Stimulated activated CD4-positive, alpha-beta T cell treated with anti-CD3 and anti-CD28 coated beads, Interleukin-15, amount 100 ng/mL, for 24 hours (primary cell): ENCODE results near the gene FTCDNL1.

Experiments used
- DNase-seq: peaks from one replicate; pipeline ENCODE4 v3.0.0-alpha.2; 2020

The FTCDNL1 gene

GRCh38 chr2:199738727-199739412 is 112.1 kb downstream of the FTCDNL1 start:
- no peak for DNase-seq

- no peak for DNase-seq
These were observed 116.3 kb downstream of the FTCDNL1 start for GRCh38 chr2:199734651-199735050.

GRCh38 chr2:199734011-199734410 is 117.0 kb downstream of the FTCDNL1 start:
- no peak for DNase-seq

- DNase-seq, result no peak
These were observed 123.2 kb downstream of the FTCDNL1 start for GRCh38 chr2:199727801-199728200.

- DNase-seq, result no peak
These were observed 123.7 kb downstream of the FTCDNL1 start for GRCh38 chr2:199727306-199727705.

GRCh38 chr2:199718074-199718473 is 132.9 kb downstream of the FTCDNL1 start:
- DNase-seq, result no peak

GRCh38 chr2:199717587-199717907 is 133.4 kb downstream of the FTCDNL1 start:
- no peak for DNase-seq

- no peak for DNase-seq
These were observed 134.0 kb downstream of the FTCDNL1 start for GRCh38 chr2:199716807-199717586.

GRCh38 chr2:199713746-199714145 is 137.2 kb downstream of the FTCDNL1 start:
- DNase-seq, result no peak

- DNase-seq, result no peak
These were observed 140.4 kb downstream of the FTCDNL1 start for GRCh38 chr2:199710551-199710950.
